Stimulated activated CD8-positive, alpha-beta memory T cell treated with anti-CD3 and anti-CD28 coated beads, Interleukin-12 subunit alpha, Interleukin-12 subunit beta, amount 100 ng/mL, for 4 hours (primary cell): ENCODE results near the gene EHMT2.
"Not testable (repeated sequence)": the region's sequence is repeated elsewhere in the genome, so short reads cannot be mapped to it uniquely, and the experiment has no call there.

Experiments
- DNase-seq: peaks from one replicate; pipeline ENCODE4 v3.0.0-alpha.2; 2020; ENCODE audit warnings: low read depth

Gene EHMT2

GRCh38 chr6:31838114-31838553 is 59.4 kb downstream of the EHMT2 start:
- not testable (repeated sequence) for DNase-seq

DNA sequence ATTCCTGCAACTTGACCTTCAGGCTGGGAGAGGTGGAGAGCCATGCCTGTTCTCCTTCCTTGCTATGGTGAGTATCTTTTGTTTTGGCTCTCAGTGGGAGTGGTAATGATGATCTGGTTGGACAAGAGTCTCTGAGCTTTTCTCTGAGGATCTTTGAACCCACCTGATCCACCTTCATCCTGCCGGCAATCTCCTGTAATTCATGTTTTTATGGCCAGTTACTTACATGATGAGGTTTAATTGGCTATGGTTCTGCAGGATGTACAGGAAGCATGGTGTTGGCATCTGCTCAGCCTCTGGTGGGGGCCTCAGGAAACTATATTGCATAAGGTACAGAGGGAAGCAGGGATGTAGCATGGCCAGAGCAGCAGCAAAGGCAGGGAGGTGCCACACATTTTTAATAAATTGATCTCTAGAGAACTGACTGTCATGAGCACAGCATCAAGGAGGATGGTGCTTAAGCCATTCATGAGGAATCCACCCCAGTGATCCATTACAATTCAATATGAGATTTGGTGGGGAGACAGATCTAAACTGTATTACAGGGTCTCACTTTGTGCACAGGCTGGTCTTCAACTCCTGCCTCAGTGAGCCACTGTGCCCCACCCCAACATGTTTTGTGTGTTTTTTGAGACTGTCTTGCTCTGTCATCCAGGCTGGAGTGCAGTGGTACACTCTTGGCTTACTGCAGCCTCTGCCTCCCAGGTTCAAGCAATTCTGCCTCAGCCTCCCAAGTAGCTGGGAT is 60.0 kb downstream of the EHMT2 start:
- no peak for DNase-seq

DNA sequence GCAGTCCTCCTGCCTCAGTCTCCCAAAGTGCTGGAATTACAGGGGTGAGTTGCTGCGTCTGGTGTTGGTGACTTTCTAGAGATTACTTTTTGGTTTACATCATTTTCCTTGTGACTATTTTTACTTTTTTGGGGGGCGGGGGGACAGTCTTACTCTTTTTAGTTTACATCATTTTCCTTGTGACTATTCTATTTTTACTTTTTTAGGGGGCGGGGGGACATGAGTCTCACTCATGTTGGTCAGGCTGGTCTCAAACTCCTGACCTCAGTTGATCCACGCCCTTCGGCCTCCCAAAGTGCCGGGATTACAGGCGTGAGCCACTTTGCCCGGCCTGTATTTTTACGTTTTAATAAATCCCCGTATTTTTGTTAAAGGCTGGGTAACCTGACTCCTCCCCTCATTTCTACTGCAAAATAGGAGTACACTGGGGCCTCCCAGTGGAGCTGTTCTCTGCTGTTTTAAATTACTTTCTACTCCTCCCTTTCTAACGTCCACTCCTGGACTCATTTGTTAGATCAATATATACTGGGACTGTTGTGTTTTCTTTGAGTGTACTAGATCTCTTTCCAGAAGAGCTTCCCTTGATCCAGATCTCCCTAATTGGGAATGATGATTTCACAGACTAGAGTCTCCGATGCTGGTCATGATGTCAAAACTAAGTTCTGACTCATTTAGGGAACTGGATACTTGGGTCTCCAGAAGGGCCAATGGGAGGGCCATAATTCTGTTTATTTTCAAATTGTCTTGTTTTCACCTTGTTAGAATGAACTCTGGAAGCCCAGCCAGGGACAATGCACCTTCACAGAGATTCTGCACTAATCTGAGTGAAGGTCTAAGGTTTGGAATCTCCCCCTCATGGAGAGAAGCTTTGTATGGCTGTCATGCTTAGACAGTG is 60.8 kb downstream of the EHMT2 start:
- no peak for DNase-seq

DNA sequence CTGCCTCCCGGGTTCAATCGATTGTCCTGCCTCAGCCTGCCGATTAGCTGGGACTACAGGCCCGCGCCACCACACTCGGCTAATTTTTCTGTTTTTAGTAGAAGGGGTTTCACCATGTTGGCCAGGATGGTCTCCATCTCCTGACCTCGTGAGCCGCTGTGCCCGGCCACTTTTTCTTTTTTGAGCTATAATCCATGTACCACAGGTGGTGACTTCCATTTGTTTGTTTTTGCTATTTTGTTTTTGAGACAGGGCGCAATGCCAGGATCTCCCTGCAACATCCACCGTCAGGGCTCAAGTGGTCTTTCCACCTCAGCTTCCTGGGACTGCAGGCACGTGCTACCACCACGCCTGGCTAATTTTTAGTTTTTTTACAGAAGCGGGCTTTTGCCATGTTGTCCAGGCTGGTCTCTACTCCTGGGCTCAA is 61.4 kb downstream of the EHMT2 start:
- DNase-seq = no peak

- DNase-seq = peak; percentile 61
Measured at GRCh38 chr6:31834367-31835250, 62.9 kb downstream of the EHMT2 start.

- DNase-seq = no peak
Measured at GRCh38 chr6:31831350-31832215, 65.9 kb downstream of the EHMT2 start.

DNA sequence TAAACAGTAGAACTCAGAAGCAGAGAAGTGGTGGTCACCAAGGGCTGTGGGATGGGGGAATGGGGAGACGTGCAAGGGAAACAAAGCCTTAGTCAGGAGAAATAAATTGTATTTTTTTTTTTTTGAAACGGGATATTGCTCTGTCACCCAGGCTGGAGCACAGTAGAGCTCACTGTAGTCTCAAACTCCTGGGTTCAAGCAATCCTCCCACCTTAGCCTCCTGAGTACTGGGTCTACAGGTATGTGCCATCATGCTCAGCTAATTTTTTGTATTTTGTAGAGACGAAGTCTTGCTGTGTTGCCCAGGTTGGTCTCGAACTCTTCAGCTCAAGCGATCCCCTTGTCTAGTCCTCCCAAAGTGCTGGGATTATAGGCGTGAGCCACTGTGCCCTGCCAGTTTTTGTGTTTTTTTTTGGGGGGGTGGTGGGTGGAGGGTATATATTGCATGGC is 66.6 kb downstream of the EHMT2 start:
- DNase-seq = no peak
